ENCODE measurements around the gene PDAP1. TPM values are rescaled to one million over a fixed set of nuclear protein-coding genes. Genes with fewer than 3 reads are reported as not detected.
"Not testable (repeated sequence)": the region's sequence is repeated elsewhere in the genome, so short reads cannot be mapped to it uniquely, and the experiment has no call there.

Gene PDAP1
- total and polyA plus RNA-seq, 2 of the 4 experiments (the other 2 are of a cell fraction), result 40.3 to 193 TPM

GRCh38 chr7:99415513-99416127, 7.2 kb upstream of the PDAP1 start:
- H2BK120ac ChIP-seq (ENCODE audit: low read depth, low read length); H3K23ac ChIP-seq (ENCODE audit: low read depth, low read length); H3K9me3 ChIP-seq (ENCODE audit: control insufficient read depth, insufficient read depth, low read length); POLR2A ChIA-PET (ENCODE audit: unreplicated experiment); H2AK5ac ChIP-seq (ENCODE audit: low read depth, low read length); H4K8ac ChIP-seq (ENCODE audit: low read depth in 2 of 2, low read length in 2 of 2); H3K27ac ChIP-seq (ENCODE audit: insufficient read depth, low read length); in situ Hi-C loops (cut with MboI; ENCODE audit: low sequenced_read_pairs); H3K27me3 ChIP-seq (ENCODE audit: control insufficient read depth, insufficient read depth, low read length); H2AFZ ChIP-seq (replicated peaks; ENCODE audit: low read length, poor library complexity); H3K4me3 ChIP-seq (ENCODE audit: insufficient read depth, low read depth, low read length); H2BK5ac ChIP-seq (ENCODE audit: low read depth, low read length, poor library complexity, severe bottlenecking); H3K56ac ChIP-seq (ENCODE audit: extremely low read depth, insufficient read depth, low read length); H3K18ac ChIP-seq (ENCODE audit: low read depth, low read length); H3K4me1 ChIP-seq (ENCODE audit: control insufficient read depth, insufficient read depth, low read length); H3K4me2 ChIP-seq (ENCODE audit: low read depth, low read length); H3K9me1 ChIP-seq (ENCODE audit: insufficient read depth, low read length); H3K9ac ChIP-seq (ENCODE audit: low read depth, low read length); H4K5ac ChIP-seq (ENCODE audit: low read depth, low read length); H3K4ac ChIP-seq (ENCODE audit: low read depth, low read length); BruUV-seq (replicated peaks); H4K91ac ChIP-seq (ENCODE audit: insufficient read depth, low read depth, low read length); H2AK9ac ChIP-seq (replicated peaks; ENCODE audit: low read depth, low read length, poor library complexity); H3K14ac ChIP-seq (replicated peaks; ENCODE audit: low read depth, low read length); dilution Hi-C loops (cut with HindIII; ENCODE audit: low sequenced_read_pairs, unreplicated experiment); H2BK20ac ChIP-seq (ENCODE audit: low read depth, low read length); intact Hi-C loops (cut with micrococcal nuclease); H2BK15ac ChIP-seq (ENCODE audit: low read depth, low read length): not testable (repeated sequence)
- DNase-seq, result peak; percentile 69
- Histone ChIP-seq H4K20me1 (ENCODE audit: insufficient read depth, low read length) (peaks cover 24% of the 10 kb centered on the region), H3K36me3 (ENCODE audit: control insufficient read depth, insufficient read depth, low read length) (peaks cover 72% of the 10 kb centered on the region), H3K79me1 (ENCODE audit: low read depth in 1 of 2, low read length in 2 of 2) (peaks cover 24 to 29% of the 10 kb centered on the region in 2 experiments; a peak in 3 of 4 replicates)
- peak; percentile 42; the same call in 1 of the 2 replicates for ATAC-seq (ENCODE audit: low read depth)
- CTCF ChIA-PET, result interaction anchor here (1.1 kb wide), 1 partner anchor 8 kb away, joined by 5 read pairs; no protein-coding TSS in a partner anchor
- no CpG with 5 or more reads among the region's 17 CpGs for WGBS, 2 experiments (ENCODE audit: extremely low coverage in 2 of 2, insufficient read length in 1 of 2)
- TF ChIP-seq CTCF (conservative IDR thresholded peaks at IDR 0.05; ENCODE audit: low read depth, low read length), result peak; percentile 53
- peak; percentile 48 for TF ChIP-seq SMC3 (IDR thresholded peaks at IDR 0.05; ENCODE audit: low read depth, low read length)
- TF ChIP-seq RAD21 (IDR thresholded peaks at IDR 0.05; ENCODE audit: low read length), result peak; percentile 56

All from IMR-90 (cell line).